GM06990 (cell line): ENCODE results near the gene SEMA3B.

Source experiments
- DNase-seq: peaks from one replicate; pipeline ENCODE4 v3.0.0-alpha.2; 2011; ENCODE audit not compliant: insufficient read length; ENCODE audit errors: extremely low read depth
- H3K27me3 ChIP-seq: replicated peaks from 2 replicates; pipeline ENCODE4 v1.6.0; 2011; ENCODE audit warnings: low read length; ENCODE audit not compliant: control insufficient read depth, insufficient read depth
- H3K36me3 ChIP-seq: 2 replicates; pipeline ENCODE4 v1.5.1; 2011; ENCODE audit warnings: low read length; ENCODE audit not compliant: control insufficient read depth, insufficient read depth
- H3K4me3 ChIP-seq: replicated peaks from 2 replicates; pipeline ENCODE4 v1.5.1; 2011; ENCODE audit warnings: low read depth, mild to moderate bottlenecking, control low read depth, low read length
- CTCF ChIP-seq: IDR thresholded peaks from 2 replicates; pipeline ENCODE4 v1.5.1; 2011; ENCODE audit warnings: low read length, control low read depth, mild to moderate bottlenecking, inconsistent platforms; ENCODE audit not compliant: insufficient read depth, poor library complexity, severe bottlenecking

The SEMA3B gene

GRCh38 chr3:50324351-50325112 is 55.6 kb downstream of the SEMA3B start:
- Histone ChIP-seq H3K27me3 (no peaks in the 10 kb centered on the region), H3K4me3 (no peak overlapping the region), H3K36me3 (peaks cover 4% of the 10 kb centered on the region)
- peak; percentile 80 for TF ChIP-seq CTCF
- no peak for DNase-seq

GRCh38 chr3:50325113-50325480 is 56.1 kb downstream of the SEMA3B start:
- Histone ChIP-seq H3K4me3 (no peak overlapping the region), H3K27me3 (no peaks in the 10 kb centered on the region), H3K36me3 (peaks cover 6% of the 10 kb centered on the region)
- no peak for TF ChIP-seq CTCF
- DNase-seq = no peak

GRCh38 chr3:50325497-50326181 is 56.7 kb downstream of the SEMA3B start:
- DNase-seq = no peak
- TF ChIP-seq CTCF = no peak
- Histone ChIP-seq H3K36me3 (peaks cover 11% of the 10 kb centered on the region), H3K4me3 (no peak overlapping the region), H3K27me3 (no peaks in the 10 kb centered on the region)

GRCh38 chr3:50326182-50326541 is 57.2 kb downstream of the SEMA3B start:
- Histone ChIP-seq H3K36me3 (peaks cover 16% of the 10 kb centered on the region), H3K4me3 (no peak overlapping the region)
- TF ChIP-seq CTCF = no peak

GRCh38 chr3:50327129-50327528 is 58.2 kb downstream of the SEMA3B start:
- TF ChIP-seq CTCF = no peak
- Histone ChIP-seq H3K4me3 (peak overlapping the region; percentile 90), H3K36me3 (peaks cover 26% of the 10 kb centered on the region), H3K27me3 (no peaks in the 10 kb centered on the region)
- DNase-seq = no peak

More at GRCh38 chr3:50326182-50326541, 57.2 kb downstream of the SEMA3B start:
- no peak for DNase-seq
- no peaks in the 10 kb centered on the region for H3K27me3 ChIP-seq
